Keratinocyte (primary cell): ENCODE data around the gene ZNF597.

Experiments
- EZH2 ChIP-seq: IDR thresholded peaks from one replicate; pipeline ENCODE4 v1.6.1; 2012; ENCODE audit warnings: inconsistent platforms, mild to moderate bottlenecking, low read length, moderate library complexity
- TF ChIP-seq, protein P1 (sequence below), 3 experiments: IDR thresholded peaks in 1 of 3; conservative IDR thresholded peaks in 1 of 3; optimal IDR thresholded peaks in 1 of 3; 2 replicates in 2 of 3; 3 replicates in 1 of 3; pipeline versions ENCODE3 to v1.5.1; 2011; ENCODE audit warnings: low read length in 3 of 3, mild to moderate bottlenecking in 3 of 3, moderate library complexity in 2 of 3, control low read depth in 1 of 3, inconsistent platforms in 1 of 3; ENCODE audit not compliant: insufficient read depth in 2 of 3; ENCODE audit errors: extremely low read depth in 1 of 3

DNA sequence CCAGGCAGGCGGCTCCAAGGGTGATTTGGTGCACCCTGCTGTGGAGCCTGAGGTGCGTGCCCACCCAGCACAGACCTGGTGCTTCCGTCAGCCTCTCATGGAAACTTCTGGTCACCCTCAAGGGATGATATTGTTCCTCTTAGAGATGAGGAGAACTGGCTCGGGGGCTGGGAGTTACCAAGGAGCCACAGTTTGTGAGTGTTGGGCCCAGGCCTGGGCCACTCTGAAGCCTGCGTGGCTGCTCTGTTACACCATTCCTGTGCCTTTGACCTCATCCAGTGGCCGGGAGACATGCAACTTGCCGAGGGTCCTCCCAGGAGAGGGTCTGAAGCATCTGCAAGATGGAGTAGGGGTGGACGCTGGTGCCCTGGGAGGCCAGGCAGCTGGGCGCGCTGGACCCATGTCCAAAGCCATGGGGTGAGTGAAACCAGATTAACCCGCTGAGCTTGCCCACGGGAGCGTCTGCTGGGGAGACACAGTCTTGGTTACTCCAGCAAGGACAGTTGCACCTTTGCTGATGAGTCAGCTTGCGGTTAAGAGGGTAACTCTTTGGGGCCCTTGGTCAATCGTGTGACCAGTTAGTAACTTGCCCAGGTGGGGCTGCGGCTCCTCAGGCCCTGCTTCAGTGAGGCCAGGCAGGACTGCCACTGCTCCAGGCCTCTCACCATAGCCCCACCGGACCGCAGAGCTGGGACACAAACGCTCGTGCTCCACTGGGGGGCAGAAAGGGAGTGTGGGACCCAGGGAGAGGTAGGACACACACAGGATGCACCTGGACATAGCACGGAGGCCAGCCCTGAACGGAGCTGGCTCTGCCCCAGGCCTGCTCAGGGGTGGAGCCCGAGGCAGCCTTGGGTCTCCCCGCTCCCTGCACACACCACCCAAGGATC lies 44.5 kb upstream of the ZNF597 start:
- TF ChIP-seq, protein P1, sequence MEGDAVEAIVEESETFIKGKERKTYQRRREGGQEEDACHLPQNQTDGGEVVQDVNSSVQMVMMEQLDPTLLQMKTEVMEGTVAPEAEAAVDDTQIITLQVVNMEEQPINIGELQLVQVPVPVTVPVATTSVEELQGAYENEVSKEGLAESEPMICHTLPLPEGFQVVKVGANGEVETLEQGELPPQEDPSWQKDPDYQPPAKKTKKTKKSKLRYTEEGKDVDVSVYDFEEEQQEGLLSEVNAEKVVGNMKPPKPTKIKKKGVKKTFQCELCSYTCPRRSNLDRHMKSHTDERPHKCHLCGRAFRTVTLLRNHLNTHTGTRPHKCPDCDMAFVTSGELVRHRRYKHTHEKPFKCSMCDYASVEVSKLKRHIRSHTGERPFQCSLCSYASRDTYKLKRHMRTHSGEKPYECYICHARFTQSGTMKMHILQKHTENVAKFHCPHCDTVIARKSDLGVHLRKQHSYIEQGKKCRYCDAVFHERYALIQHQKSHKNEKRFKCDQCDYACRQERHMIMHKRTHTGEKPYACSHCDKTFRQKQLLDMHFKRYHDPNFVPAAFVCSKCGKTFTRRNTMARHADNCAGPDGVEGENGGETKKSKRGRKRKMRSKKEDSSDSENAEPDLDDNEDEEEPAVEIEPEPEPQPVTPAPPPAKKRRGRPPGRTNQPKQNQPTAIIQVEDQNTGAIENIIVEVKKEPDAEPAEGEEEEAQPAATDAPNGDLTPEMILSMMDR (optimal IDR thresholded peaks at IDR 0.05 in 1 of 3, IDR thresholded peaks at IDR 0.05 in 1 of 3, conservative IDR thresholded peaks at IDR 0.05 in 1 of 3; ENCODE audit: extremely low read depth in 1 of 3, insufficient read depth in 2 of 3, low read length in 3 of 3): no peak
- TF ChIP-seq EZH2: no peak
